NT2/D1 (cell line): ENCODE data around the gene HACD4.

ENCODE experiments used
- YY1 ChIP-seq: IDR thresholded peaks from 2 replicates; pipeline ENCODE4 v1.6.1; 2011; ENCODE audit not compliant: insufficient read length, insufficient read depth
- ZNF274 ChIP-seq: IDR thresholded peaks from 2 replicates; pipeline ENCODE4 v1.6.1; 2011; ENCODE audit warnings: mild to moderate bottlenecking, low read depth, low read length

DNA sequence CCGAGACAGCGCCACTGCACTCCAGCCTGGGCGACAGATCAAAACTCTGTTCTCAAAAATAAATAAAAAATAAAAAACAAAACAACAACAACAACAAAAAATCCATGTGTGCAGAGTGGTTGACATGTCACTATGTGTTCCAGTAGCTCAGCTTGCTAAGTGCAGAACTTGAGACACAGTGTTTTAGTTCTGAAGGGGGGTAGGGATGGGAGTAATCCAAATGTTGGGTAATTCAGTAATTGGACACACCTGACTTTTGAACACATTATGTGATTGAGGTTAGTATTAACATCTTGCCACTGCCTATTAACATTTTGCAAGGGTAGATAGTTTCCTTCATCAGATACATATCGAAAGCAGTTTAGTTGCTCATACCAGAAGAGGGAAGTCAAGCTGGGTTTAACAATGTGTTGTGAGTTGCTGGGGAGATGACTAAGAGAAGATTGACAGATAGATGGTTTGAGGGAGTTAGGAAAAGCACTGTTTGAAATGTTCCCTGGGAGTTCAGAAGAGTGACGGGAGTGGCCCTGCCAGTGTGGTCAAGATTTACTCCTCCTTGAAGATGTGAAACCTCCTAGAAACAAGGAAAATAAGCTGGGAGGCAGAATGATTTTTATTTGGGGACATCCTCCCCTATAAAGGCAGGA is 928 bp downstream of the HACD4 start:
- TF ChIP-seq ZNF274 (no peak), YY1 (no peak)
